ENCODE measurements around the gene FAM20B. TPM values are rescaled to one million over a fixed set of nuclear protein-coding genes. Genes with fewer than 3 reads are reported as not detected.
"Not testable (repeated sequence)": the region's sequence is repeated elsewhere in the genome, so short reads cannot be mapped to it uniquely, and the experiment has no call there.

FAM20B gene
- total and polyA plus RNA-seq, 8 donors, result 5.4 to 24.6 (median 16.0) TPM

DNA sequence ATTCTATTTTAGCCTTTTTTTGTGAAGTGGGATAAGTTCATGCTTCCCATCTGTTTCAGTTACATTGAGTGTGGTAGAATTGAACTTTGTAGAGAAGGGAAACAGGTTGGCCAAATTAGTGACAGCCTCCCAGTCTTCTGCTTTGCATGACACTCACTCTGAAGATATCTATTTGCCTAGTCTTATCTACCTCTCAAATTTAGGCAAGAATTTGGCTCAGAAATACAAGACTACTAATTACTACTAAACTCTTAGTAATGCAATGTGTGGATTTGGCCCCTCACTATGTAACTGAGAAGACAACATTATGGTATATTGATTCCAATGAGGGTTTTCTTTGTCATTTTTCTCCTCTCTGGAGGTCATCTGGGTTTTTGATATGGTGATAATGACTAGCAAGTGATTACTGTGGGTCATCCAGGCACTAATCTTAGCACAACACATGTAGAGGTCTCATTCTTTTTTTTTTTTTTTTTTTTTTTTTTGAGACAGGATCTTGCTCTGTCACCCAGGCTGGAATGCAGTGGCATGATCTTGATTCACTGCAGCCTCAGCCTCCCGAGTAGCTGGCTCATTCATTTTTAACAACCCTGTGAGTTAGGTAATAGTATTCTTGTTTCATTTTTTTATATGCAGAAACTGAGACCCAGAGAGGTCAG is 6.3 kb downstream of the FAM20B start:
- Histone ChIP-seq H3K27ac (no peak overlapping the region), H3K4me1 (peaks cover 47 to 57% (median 51%) of the 10 kb centered on the region in 3 donors), H3K4me3 (no peak overlapping the region), H3K9me3 (no peaks in the 10 kb centered on the region), H3K27me3 (no peaks in the 10 kb centered on the region), H3K36me3 (no peaks in the 10 kb centered on the region)
- WGBS, 2 donors, result 15 to 24% methylated on average over 1 of the region's 1 CpG
- no peak for DNase-seq
- ATAC-seq, result no peak
- intact Hi-C loops (cut with DNase I), result no loop called here
- no peak for FAIRE-seq
- TF ChIP-seq, protein P1, sequence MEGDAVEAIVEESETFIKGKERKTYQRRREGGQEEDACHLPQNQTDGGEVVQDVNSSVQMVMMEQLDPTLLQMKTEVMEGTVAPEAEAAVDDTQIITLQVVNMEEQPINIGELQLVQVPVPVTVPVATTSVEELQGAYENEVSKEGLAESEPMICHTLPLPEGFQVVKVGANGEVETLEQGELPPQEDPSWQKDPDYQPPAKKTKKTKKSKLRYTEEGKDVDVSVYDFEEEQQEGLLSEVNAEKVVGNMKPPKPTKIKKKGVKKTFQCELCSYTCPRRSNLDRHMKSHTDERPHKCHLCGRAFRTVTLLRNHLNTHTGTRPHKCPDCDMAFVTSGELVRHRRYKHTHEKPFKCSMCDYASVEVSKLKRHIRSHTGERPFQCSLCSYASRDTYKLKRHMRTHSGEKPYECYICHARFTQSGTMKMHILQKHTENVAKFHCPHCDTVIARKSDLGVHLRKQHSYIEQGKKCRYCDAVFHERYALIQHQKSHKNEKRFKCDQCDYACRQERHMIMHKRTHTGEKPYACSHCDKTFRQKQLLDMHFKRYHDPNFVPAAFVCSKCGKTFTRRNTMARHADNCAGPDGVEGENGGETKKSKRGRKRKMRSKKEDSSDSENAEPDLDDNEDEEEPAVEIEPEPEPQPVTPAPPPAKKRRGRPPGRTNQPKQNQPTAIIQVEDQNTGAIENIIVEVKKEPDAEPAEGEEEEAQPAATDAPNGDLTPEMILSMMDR (IDR thresholded peaks at IDR 0.05), result no peak

DNA sequence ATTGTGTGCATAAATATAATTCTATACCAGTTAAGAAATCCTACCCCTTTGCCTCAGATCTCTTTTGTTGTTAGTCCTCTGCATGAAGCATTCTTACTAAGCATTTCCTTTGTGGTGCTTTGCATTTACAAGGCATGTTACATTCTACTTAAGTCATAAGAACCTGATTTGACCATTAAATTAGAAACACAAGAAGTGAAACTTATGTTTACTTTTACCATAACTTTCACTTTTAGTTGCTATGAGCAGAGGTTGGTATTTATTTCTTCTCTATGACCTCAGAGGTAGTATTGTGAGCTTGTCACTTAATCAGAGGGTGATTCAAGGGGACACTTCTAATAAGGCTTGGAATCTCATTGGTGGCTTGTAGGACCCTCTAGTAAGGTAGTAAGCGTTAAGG is 9.0 kb downstream of the FAM20B start:
- H3K27me3 ChIP-seq, result no peaks in the 10 kb centered on the region
- H3K4me3 ChIP-seq, result no peak overlapping the region
- WGBS, 2 donors, result 84 to 88% methylated on average over 1 of the region's 1 CpG
- peak overlapping the region in 1 of 4 donors; percentile 0 for H3K27ac ChIP-seq
- no peak for DNase-seq
- no peak for FAIRE-seq
- TF ChIP-seq, protein P1 (IDR thresholded peaks at IDR 0.05), result no peak
- intact Hi-C loops (cut with DNase I), result no loop called here
- no peaks in the 10 kb centered on the region for H3K9me3 ChIP-seq
- peaks cover 28 to 31% (median 30%) of the 10 kb centered on the region in 3 donors for H3K4me1 ChIP-seq
- ATAC-seq, result peak in 2 of 4 donors; percentile 32 to 41
- H3K36me3 ChIP-seq, result no peaks in the 10 kb centered on the region

DNA sequence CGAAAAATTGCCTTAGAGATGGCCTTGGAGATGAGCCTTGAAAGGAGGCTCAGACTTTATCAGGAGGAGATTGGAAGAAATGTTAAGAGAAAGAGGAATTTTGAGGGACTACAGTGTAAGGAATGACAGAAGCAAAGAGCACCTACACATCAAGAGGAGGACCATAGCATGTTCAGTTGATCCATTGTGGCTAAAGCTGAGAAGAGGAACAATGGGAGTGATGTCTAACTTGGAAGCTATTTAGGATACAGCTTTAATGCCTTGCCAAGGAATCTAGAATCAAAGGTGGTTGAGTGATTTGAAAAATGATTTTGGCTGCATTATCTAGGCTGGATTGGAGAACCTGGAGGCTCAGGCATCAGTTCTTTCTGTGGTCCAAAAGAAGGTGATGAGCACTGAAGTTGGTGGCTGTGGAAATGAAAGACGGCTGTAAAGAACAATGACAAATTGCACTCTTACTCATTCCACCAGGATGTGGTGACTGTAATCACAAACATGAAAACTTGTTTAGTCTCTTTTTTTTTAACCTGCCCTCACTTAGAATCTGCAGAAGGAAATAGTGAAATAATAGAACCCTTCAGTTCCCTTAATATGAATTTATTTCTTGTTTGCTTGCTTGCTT is 11.3 kb downstream of the FAM20B start:
- Histone ChIP-seq H3K27me3 (no peaks in the 10 kb centered on the region), H3K4me1 (peaks cover 13 to 16% (median 14%) of the 10 kb centered on the region in 3 donors), H3K4me3 (no peak overlapping the region), H3K27ac (no peak overlapping the region), H3K9me3 (no peaks in the 10 kb centered on the region), H3K36me3 (no peaks in the 10 kb centered on the region)
- DNase-seq (no peak), FAIRE-seq (no peak), ATAC-seq (peak in 3 of 4 donors; percentile 21 to 35 (median 32))
- intact Hi-C loops (cut with DNase I), result no loop called here
- TF ChIP-seq, protein P1 (IDR thresholded peaks at IDR 0.05), result no peak
- WGBS, 2 donors, result 60 to 63% methylated on average over 2 of the region's 2 CpGs

DNA sequence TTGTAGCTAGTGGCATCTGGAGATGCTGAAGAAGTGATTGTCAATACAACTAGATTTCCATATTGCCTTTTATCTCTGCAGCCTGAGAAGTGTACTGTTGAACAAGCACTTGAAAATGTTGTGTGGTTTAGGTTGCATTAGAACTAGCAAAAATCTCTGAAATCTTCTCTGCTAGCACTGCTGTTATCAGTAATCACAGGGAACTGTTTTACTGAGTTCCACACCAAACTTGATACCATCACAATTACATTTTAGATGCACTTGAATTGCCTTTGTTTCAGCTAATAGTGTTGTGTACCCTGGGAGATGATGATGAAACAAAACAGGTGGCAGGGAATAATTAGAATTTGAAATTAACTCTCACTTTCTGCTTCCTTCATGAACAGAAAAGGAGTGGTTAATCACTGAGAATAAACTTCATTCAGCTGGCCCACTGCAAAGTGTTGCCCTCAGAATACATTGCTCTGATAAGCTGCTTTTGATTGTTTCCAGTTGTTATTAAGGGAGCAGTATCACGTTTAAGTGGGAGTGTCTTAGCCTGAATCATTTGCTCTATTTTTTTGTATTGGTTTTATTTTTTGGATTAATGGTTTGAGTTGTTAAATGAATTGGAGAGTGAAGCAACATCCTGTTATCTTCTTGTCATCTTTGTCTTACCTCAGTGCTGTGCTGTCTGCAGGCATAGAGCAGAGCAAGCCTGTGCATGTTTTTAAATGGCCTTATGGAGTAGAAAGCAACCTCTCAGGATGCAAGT is 13.0 kb downstream of the FAM20B start:
- H3K4me3 ChIP-seq, result no peak overlapping the region
- intact Hi-C loops (cut with DNase I), result no loop called here
- H3K27ac ChIP-seq, result no peak overlapping the region
- TF ChIP-seq, protein P1 (IDR thresholded peaks at IDR 0.05), result no peak
- DNase-seq (no peak), ATAC-seq (no peak), FAIRE-seq (no peak)
- H3K4me1 ChIP-seq, result peaks cover 0 to 5% (median under 1%) of the 10 kb centered on the region in 3 donors
- WGBS, 2 donors, result 12% methylated on average over 1 of the region's 1 CpG
- H3K36me3 ChIP-seq, result no peaks in the 10 kb centered on the region
- no peaks in the 10 kb centered on the region for H3K27me3 ChIP-seq
- no peaks in the 10 kb centered on the region for H3K9me3 ChIP-seq

DNA sequence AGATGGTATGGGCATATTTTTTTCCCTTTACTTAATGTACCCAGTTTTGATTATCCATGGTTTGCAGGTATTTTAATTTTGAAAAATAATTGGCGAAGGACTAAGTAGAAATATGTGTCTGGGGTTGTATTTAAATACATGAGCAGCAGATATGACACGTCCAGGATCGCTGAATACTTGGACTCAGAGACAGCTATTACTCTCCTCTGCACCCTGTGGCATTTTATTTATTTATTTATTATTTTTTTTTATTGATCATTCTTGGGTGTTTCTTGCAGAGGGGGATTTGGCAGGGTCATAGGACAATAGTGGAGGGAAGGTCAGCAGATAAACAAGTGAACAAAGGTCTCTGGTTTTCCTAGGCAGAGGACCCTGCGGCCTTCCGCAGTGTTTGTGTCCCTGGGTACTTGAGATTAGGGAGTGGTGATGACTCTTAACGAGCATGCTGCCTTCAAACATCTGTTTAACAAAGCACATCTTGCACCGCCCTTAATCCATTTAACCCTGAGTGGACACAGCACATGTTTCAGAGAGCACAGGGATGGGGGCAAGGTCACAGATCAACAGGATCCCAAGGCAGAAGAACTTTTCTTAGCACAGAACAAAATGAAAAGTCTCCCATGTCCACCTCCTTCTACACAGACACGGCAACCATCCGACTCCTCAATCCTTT is 13.9 kb downstream of the FAM20B start:
- H3K9me3 ChIP-seq; ATAC-seq; H3K4me1 ChIP-seq; H3K27ac ChIP-seq; FAIRE-seq; DNase-seq; H3K4me3 ChIP-seq; intact Hi-C loops (cut with DNase I); H3K27me3 ChIP-seq; H3K36me3 ChIP-seq: not testable (repeated sequence)
- WGBS, 2 donors, result 86 to 88% methylated on average over 6 of the region's 9 CpGs

DNA sequence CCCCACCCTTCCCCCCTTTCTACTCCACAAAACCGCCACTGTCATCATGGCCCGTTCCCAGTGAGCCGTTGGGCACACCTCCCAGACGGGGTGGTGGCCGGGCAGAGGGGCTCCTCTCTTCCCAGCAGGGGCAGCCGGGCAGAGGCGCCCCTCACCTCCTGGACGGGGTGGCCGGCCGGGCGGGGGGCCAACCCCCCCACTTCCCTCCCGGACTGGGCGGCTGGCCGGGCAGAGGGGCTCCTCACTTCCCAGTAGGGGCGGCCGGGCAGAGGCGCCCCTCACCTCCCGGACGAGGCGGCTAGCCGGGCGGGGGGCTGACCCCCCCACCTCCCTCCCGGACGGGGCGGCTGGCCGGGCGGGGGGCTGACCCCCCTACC is 14.5 kb downstream of the FAM20B start:
- FAIRE-seq; H3K9me3 ChIP-seq; H3K27me3 ChIP-seq; H3K36me3 ChIP-seq; H3K4me1 ChIP-seq; H3K27ac ChIP-seq; intact Hi-C loops (cut with DNase I); H3K4me3 ChIP-seq; ATAC-seq: not testable (repeated sequence)
- WGBS, 2 donors, result 96 to 99% methylated on average over 13 to 25 of the region's 27 CpGs
- peak in 1 of 6 donors; percentile 65 for DNase-seq

Data from pancreas (tissue), 10 donors.